Fibroblast of skin of back (primary cell): ENCODE results near the gene PKD2. TPM values are rescaled to one million over a fixed set of nuclear protein-coding genes. Genes with fewer than 3 reads are reported as not detected.

ENCODE experiments used
- DNase-seq: peaks from one replicate; pipeline ENCODE4 v3.0.0-alpha.2; 2013
- polyA plus RNA-seq, 2 experiments: library from polyadenylated mRNA; unstranded; fragments of 120-200 nt; gene quantifications; one replicate each; pipeline ENCODE4 v1.2.1, GENCODE V29; 2013; ENCODE audit not compliant: insufficient read length in 2 of 2

PKD2 gene
- polyA plus RNA-seq (2013, experiment 1 of 2; ENCODE audit: insufficient read length) = 38.9 TPM
- 55.1 TPM for polyA plus RNA-seq (2013, experiment 2 of 2; ENCODE audit: insufficient read length)

GRCh38 chr4:88007304-88008121 lies at the start of gene PKD2:
Gene PKD2 (plus strand): TSS chr4:88007635. CDS start chr4:88007734, 99 bp downstream.
- peak; percentile 83 for DNase-seq

- DNase-seq = peak; percentile 39
Measured at GRCh38 chr4:87961993-87962392, 45.4 kb upstream of the PKD2 start.

DNA sequence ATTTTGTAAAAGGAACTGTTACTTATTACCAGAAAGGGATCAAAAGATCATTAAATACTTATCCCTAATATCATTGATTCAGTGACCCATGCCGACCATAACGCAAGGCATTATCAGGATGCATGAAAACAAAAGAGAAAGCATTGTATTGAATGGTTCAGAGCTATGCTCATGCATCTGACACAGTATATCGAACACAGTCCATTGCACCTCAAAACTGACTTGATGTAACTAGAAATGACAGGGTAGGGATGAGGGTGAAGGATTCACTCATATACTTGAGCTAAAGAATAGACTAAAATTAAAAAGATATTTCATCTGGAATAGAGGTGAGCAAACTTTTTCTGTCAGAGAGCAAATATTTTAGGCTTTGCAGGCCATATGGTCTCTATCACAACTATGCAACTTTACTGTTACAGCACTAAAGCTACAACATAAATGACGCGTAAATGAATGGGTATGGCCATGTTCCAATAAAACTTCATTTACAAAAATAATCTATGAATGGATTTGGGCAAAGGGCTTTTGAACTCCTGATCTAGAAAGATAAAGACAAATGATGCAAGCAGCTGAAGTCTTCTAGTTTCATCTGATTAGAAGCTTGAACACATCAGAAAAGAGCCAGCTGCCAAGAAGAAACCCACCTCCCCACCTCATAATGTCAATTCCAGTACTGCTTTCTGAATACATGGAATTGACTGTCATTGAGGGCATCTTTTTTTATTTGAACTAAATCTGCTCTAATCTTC lies 44.9 kb upstream of the PKD2 start:
- no peak for DNase-seq

DNA sequence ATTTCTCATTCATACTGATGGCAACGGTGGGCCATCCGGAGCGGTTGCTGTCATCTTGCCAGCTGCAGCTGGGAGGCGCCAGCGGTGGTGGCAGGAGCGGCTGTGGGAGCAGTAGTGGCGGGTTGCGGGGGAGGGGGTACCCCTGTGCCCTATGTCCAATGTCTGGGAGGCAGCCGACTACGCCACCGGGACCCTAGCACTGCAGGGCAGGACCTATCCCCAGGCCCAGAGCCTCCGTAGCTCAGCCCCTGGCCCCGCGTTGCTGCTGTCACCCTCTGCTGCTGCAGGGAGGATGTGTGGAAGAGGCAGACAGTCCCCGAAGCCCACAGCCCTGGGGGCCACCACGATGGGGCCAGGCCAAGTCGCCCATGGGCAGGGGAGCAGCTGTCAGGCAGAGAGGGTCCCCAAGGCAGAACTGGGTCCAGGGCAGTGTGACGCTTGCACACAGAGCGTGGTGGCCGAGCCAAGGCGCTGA lies 41.9 kb upstream of the PKD2 start:
- no peak for DNase-seq

GRCh38 chr4:87966095-87966496 lies 41.3 kb upstream of the PKD2 start:
- DNase-seq = no peak

GRCh38 chr4:87967193-87967592 lies 40.2 kb upstream of the PKD2 start:
- DNase-seq = no peak

DNA sequence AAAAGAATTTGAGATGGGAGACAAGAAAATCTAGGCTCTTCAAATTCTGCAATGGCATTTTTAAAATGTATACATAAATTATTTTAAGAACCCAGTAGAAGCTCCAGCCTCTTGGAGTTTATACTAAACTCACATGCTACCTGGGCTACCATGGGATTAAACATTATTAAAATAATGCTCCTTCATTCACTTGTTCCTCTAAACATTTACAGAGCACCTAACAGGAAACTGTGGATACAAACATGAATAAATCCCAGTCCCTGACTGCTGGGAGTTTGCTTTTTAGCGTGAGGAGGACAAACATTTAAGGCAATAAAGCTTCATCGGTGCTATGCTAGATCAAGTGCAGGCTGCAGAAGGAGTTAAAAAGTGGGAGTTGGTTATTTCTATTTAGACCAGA lies 37.3 kb upstream of the PKD2 start:
- no peak for DNase-seq

DNA sequence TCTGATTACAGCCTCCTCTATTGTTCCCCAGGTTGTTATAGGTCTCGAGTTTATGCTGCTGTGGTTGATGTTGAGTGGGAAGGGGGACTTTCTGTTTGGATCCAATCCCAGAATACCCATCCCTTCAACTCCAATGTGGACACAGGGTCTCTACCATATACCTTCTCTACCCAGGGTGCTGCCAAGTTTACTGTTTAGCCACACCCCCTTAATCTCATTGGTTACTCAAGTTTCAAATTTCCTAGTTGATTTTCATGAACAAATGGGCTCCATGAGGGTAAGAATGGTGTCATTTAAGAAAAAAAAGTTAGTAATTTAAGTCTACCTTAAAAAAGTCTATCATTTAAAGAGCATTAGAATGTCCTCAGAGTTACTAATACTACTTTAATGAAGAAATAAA lies 35.6 kb upstream of the PKD2 start:
- no peak for DNase-seq

- peak; percentile 83 for DNase-seq
Measured at GRCh38 chr4:87973283-87974169, 33.9 kb upstream of the PKD2 start.

DNA sequence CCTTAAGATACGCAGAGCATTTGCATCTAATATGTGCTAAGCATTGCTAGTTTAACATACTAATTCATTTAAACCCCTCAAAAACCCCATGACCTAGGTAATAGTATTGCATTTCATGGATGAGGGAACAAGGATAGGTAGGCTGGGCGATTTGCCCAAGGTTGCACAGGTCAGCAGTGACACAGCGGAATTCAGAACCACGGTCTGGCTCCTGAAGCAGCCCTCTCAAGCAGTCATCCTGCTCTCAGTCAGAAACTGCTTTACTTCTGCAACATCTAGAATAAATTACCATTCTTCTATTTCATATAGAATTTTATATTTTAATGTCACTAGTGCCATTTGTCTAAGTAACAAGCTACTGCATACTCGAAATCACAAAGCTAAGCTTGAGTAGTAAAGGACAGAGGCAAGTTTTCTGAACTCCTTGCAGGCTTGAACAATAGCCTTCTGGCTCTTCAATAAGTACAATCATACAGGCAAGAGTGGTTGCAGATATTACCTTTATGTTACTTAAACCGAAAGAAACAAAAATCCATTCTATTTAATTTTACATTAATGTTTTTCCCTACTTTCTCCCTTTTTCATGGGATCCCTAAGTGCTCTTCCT lies 32.5 kb upstream of the PKD2 start:
- no peak for DNase-seq

- DNase-seq = no peak
Measured at GRCh38 chr4:87975466-87975865, 32.0 kb upstream of the PKD2 start, which contains the start of gene SPP1. Gene SPP1 (plus strand): TSS chr4:87975714. CDS start chr4:87976896, 1,182 bp downstream.

GRCh38 chr4:87977521-87978278 lies 29.7 kb upstream of the PKD2 start:
- no peak for DNase-seq

DNA sequence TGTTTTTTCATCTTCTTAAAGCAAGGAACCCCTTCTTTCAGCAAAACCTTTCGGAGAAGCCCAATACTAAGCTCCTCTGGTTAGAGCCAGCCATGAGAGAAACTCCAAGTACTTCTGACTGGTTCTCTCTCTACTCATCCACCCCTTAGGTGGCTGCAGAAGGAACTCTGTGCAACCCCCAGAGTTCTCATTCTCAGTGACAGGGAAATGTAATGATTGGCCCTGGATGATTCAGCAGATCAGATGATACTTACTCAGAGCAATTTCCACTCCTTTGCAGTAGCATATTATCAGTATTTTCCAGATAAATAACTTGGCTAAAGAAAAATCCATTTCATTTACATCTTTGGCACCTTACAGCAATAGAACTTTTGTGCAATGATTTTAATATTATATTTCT lies 28.8 kb upstream of the PKD2 start:
- DNase-seq = no peak

- DNase-seq = no peak
Measured at GRCh38 chr4:87979810-87980209, 27.6 kb upstream of the PKD2 start.

GRCh38 chr4:87981486-87981885 lies 25.9 kb upstream of the PKD2 start:
- no peak for DNase-seq

DNA sequence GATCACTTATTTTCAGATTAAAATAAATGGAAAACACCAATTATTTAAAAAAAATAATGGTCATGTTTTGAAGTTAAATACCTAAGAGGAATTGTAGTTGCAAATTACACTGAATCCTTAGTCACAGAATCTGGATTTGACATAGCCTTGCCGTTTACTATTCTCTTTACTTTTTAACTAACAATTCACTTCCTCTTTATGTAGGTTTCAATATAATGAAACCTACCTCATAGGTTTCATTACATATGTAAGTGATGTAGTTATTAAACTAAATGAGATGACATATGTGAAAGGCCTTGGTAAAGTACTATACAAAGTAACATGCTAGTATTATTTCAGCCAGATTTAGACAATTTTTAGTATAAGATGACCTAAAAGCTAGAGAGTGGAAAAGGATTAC lies 25.4 kb upstream of the PKD2 start:
- DNase-seq = no peak

DNA sequence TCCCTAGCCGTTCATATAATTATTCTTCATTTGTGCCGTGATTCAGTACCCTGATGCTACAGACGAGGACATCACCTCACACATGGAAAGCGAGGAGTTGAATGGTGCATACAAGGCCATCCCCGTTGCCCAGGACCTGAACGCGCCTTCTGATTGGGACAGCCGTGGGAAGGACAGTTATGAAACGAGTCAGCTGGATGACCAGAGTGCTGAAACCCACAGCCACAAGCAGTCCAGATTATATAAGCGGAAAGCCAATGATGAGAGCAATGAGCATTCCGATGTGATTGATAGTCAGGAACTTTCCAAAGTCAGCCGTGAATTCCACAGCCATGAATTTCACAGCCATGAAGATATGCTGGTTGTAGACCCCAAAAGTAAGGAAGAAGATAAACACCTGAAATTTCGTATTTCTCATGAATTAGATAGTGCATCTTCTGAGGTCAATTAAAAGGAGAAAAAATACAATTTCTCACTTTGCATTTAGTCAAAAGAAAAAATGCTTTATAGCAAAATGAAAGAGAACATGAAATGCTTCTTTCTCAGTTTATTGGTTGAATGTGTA lies 24.9 kb upstream of the PKD2 start:
- DNase-seq = peak; percentile 39

DNA sequence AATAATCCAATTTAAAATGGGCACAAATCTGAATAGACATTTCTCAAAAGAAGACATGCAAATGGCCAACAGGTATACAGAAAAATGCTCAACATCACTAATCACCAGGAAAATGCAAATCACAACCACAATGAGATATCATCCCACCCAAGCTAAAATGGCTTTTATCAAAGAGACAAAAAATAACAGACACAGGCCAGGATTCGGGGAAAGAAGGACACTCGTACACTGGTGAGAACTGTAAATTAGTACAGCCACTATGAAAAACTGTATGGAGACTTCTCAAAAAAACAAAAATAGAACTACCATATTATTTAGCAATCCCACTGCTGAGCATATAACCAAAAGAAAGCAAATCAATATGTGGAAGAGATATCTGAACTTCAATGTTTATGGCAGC lies 23.4 kb upstream of the PKD2 start:
- no peak for DNase-seq

- DNase-seq = peak; percentile 56
Measured at GRCh38 chr4:87985097-87985886, 22.1 kb upstream of the PKD2 start.

GRCh38 chr4:87985887-87986200 lies 21.6 kb upstream of the PKD2 start:
- no peak for DNase-seq
